Ishikawa (cell line): ENCODE results near the gene SMC1A.

Experiments
- EGR1 ChIP-seq: IDR thresholded peaks from 2 replicates; pipeline ENCODE4 v1.6.1; 2012
- FOXM1 ChIP-seq: IDR thresholded peaks from 2 replicates; pipeline ENCODE4 v1.6.1; 2012; ENCODE audit warnings: low read depth, borderline replicate concordance
- MAX ChIP-seq: IDR thresholded peaks from 2 replicates; pipeline ENCODE4 v1.6.1; 2012
- RAD21 ChIP-seq: IDR thresholded peaks from 2 replicates; pipeline ENCODE4 v1.6.1; 2012; ENCODE audit warnings: low read depth
- TCF12 ChIP-seq: IDR thresholded peaks from 2 replicates; pipeline ENCODE4 v1.6.1; 2012; ENCODE audit warnings: low read depth
- YY1 ChIP-seq: IDR thresholded peaks from 2 replicates; pipeline ENCODE4 v1.6.1; 2012; ENCODE audit warnings: low read depth

GRCh38 chrX:53437206-53437605 is 14.8 kb upstream of the SMC1A start:
- TF ChIP-seq TCF12: no peak
- no peak for TF ChIP-seq RAD21
- no peak for TF ChIP-seq FOXM1
- TF ChIP-seq EGR1: no peak
- TF ChIP-seq YY1: no peak
- no peak for TF ChIP-seq MAX
